ENCODE data around the gene IGF2R. TPM values are rescaled to one million over a fixed set of nuclear protein-coding genes. Genes with fewer than 3 reads are reported as not detected.
"Not testable (repeated sequence)": the region's sequence is repeated elsewhere in the genome, so short reads cannot be mapped to it uniquely, and the experiment has no call there.

IGF2R gene
- total RNA-seq, 4 donors from 2014 or later: 60.0 to 93.4 (median 71.7) TPM

DNA sequence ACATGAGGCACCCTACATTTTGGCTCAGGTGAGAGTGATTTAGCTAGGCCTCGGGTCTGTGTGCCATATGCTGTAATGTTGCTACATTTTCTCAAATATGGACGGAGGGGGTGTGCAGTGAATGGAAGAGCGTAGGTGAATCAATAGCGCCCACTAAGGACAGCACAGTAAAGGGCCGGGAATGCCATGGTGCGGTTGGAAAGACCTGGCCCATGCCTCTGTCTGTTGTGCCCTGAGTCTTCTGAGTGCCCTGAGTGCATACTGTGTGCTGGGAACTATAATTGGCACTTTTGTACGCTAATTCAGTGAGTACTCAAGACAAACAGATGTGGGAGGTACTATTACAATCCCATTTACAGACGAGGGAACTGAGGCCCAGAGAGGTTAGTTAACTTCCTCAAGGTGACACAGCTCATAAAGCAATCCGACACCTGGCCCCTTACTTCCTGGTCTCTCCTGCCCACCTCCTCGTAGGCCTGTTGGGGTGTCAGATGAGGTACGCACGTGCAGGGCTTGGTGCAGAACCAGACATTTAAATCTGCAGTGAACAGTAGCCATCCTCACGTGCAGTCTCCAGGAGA, 170.0 kb downstream of the IGF2R start:
- DNase-seq (ENCODE audit: low spot score in 2 of 2): peak; percentile 6 to 60
- intact Hi-C loops (cut with DNase I; ENCODE audit: low total_unique reads): loop anchor here (10.0 kb wide), 1 partner anchor 316 kb away; no protein-coding TSS in a partner anchor
- TF ChIP-seq POLR2A (IDR thresholded peaks at IDR 0.05) (no peak), CTCF (IDR thresholded peaks at IDR 0.05) (no peak)
- 84 to 88% methylated on average over 13 of the region's 13 CpGs for WGBS, 2 donors
- H3K4me3 ChIP-seq (ENCODE audit: low read depth, poor library complexity, severe bottlenecking): no peak overlapping the region

- TF ChIP-seq CTCF (IDR thresholded peaks at IDR 0.05) (no peak), POLR2A (IDR thresholded peaks at IDR 0.05) (no peak)
- peak; percentile 12 to 64 for DNase-seq (ENCODE audit: low spot score in 2 of 2)
- 80 to 81% methylated on average over 12 of the region's 12 CpGs for WGBS, 2 donors
- H3K4me3 ChIP-seq (ENCODE audit: low read depth, poor library complexity, severe bottlenecking): no peak overlapping the region
- intact Hi-C loops (cut with DNase I; ENCODE audit: low total_unique reads): loop anchor here (10.0 kb wide), 1 partner anchor 315 kb away; no protein-coding TSS in a partner anchor
Observed at GRCh38 chr6:160139420-160139851, 170.6 kb downstream of the IGF2R start.

DNA sequence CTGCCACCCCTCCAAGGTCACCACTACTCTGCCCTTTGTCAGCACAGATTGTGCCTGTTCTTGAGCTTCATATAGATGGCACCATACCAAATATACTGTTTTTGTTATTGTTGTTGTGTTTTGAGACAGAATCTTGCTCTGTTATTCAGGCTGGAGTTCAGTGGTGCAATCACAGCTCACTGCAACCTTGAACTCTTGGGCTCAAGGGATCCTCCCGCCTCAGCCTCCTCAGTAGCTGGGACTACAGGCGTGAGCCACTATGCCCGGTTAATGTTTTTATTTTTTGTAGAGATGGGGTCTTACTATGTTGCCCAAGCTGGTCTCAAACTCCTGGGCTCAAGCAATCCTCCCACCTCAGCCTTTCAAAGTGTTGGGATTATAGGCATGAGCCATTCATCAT, 171.6 kb downstream of the IGF2R start:
- intact Hi-C loops (cut with DNase I; ENCODE audit: low total_unique reads): loop anchor here (10.0 kb wide), 1 partner anchor 224 kb away; no protein-coding TSS in a partner anchor

DNA sequence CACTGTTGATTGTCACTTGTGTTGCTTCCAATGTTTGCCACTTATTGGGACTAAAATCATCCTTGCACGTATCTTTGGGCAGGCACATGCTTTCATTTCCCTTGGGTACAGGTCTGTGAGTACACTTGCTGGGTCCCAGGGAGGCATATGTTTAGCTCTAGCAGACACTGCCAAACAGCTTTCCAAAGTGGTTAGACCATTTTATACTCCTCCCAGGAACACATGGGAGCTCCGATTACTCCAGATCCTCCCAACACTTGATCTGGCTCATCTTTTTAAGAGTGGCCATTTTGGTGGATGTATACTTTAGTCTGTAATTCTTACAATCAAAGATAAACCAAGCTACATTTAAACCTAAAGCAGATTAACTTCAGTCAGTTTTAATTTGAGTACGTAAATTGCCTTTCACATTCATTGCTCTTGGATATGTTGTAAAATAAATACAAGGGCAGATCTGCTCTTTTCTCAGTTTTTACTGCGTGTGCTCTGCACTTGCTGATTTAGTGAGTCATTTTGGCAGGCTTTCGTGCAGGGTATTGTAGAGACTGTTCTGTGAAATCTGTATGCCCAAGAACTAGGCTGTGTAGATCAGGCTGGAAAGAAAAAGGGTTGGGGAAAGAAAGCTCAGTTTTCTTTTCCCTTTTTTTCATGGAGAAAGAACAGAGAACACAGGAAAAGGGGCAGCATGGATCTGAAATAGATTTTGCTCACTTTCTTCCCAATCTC, 172.3 kb downstream of the IGF2R start:
- WGBS, 2 donors: 50 to 56% methylated on average over 5 of the region's 5 CpGs
- no peak overlapping the region for H3K4me3 ChIP-seq (ENCODE audit: low read depth, poor library complexity, severe bottlenecking)
- TF ChIP-seq POLR2A (IDR thresholded peaks at IDR 0.05): no peak
- no peak for TF ChIP-seq CTCF (IDR thresholded peaks at IDR 0.05)
- intact Hi-C loops (cut with DNase I; ENCODE audit: low total_unique reads): loop anchor here (10.0 kb wide), 1 partner anchor 224 kb away; no protein-coding TSS in a partner anchor
- DNase-seq (ENCODE audit: low spot score in 2 of 2): no peak

More for the DNA sequence above, 171.6 kb downstream of the IGF2R start:
- 77 to 100% methylated on average over 3 of the region's 3 CpGs for WGBS, 2 donors
- H3K4me3 ChIP-seq (ENCODE audit: low read depth, poor library complexity, severe bottlenecking): not testable (repeated sequence)
- peak in 1 of 2 donors; percentile 37 for DNase-seq (ENCODE audit: low spot score in 2 of 2)

- no peak for TF ChIP-seq CTCF (IDR thresholded peaks at IDR 0.05)
- no peak for TF ChIP-seq POLR2A (IDR thresholded peaks at IDR 0.05)
- intact Hi-C loops (cut with DNase I; ENCODE audit: low total_unique reads): loop anchor here (10.0 kb wide), 1 partner anchor 223 kb away; no protein-coding TSS in a partner anchor
- no peak for DNase-seq (ENCODE audit: low spot score in 2 of 2)
- 90% methylated on average over 8 of the region's 8 CpGs for WGBS, 2 donors
- no peak overlapping the region for H3K4me3 ChIP-seq (ENCODE audit: low read depth, poor library complexity, severe bottlenecking)
Observed at GRCh38 chr6:160142115-160142715, 173.3 kb downstream of the IGF2R start.

Data from lower leg skin (tissue), 4 donors.